MM.1S (cell line): ENCODE measurements around the gene GCSAM.

Experiments used
- DNase-seq: peaks from one replicate; pipeline ENCODE4 v3.0.0-alpha.2; 2015
- H2AFZ ChIP-seq: fragments of 300-600 bp; sonication (generic); 2 replicates; pipeline ENCODE4 v1.6.0; 2016; ENCODE audit warnings: antibody characterized with exemption, low read length
- H3F3A ChIP-seq: fragments of 300-600 bp; sonication (generic); 2 replicates; pipeline ENCODE4 v1.6.1; 2016; ENCODE audit warnings: mild to moderate bottlenecking, antibody characterized with exemption, low read length, moderate library complexity, mixed read lengths; ENCODE audit not compliant: insufficient read depth
- H3K27ac ChIP-seq: fragments of 300-600 bp; sonication (generic); 2 replicates; pipeline ENCODE4 v1.5.1; 2016; ENCODE audit warnings: mild to moderate bottlenecking, low read length
- H3K27me3 ChIP-seq: fragments of 300-600 bp; sonication (generic); replicated peaks from 2 replicates; pipeline ENCODE4 v1.6.0; 2016; ENCODE audit warnings: low read length; ENCODE audit not compliant: insufficient read depth
- H3K36me3 ChIP-seq: fragments of 300-600 bp; sonication (generic); replicated peaks from 2 replicates; pipeline ENCODE4 v1.6.1; 2016; ENCODE audit warnings: mild to moderate bottlenecking, low read length, mixed read lengths; ENCODE audit not compliant: insufficient read depth
- H3K4me1 ChIP-seq: fragments of 300-600 bp; sonication (generic); 2 replicates; pipeline ENCODE4 v1.6.1; 2016; ENCODE audit warnings: low read length, mixed read lengths
- H3K4me2 ChIP-seq: fragments of 300-600 bp; sonication (generic); 2 replicates; pipeline ENCODE4 v1.6.0; 2016; ENCODE audit warnings: low read depth, low read length
- H3K4me3 ChIP-seq: fragments of 300-600 bp; sonication (generic); 2 replicates; pipeline ENCODE4 v1.5.1; 2016; ENCODE audit warnings: low read length, mixed read lengths
- H3K79me2 ChIP-seq: fragments of 300-600 bp; sonication (generic); 2 replicates; pipeline ENCODE4 v1.6.1; 2016; ENCODE audit warnings: mixed run types, low read length, mixed read lengths
- H3K9ac ChIP-seq: fragments of 300-600 bp; sonication (generic); 2 replicates; pipeline ENCODE4 v1.6.1; 2016; ENCODE audit warnings: low read length, mixed read lengths
- H3K9me2 ChIP-seq: fragments of 300-600 bp; sonication (generic); replicated peaks from 2 replicates; pipeline ENCODE4 v1.6.1; 2016; ENCODE audit warnings: mild to moderate bottlenecking, low read length, mixed read lengths; ENCODE audit not compliant: insufficient read depth
- H3K9me3 ChIP-seq: fragments of 300-600 bp; sonication (generic); replicated peaks from 2 replicates; pipeline ENCODE4 v1.6.1; 2016; ENCODE audit warnings: mild to moderate bottlenecking, low read length, mixed read lengths; ENCODE audit not compliant: insufficient read depth
- H4K20me1 ChIP-seq: fragments of 300-600 bp; sonication (generic); 2 replicates; pipeline ENCODE4 v1.6.1; 2016; ENCODE audit warnings: mild to moderate bottlenecking, low read length, moderate library complexity, mixed read lengths; ENCODE audit not compliant: insufficient read depth
- EZH2 ChIP-seq: fragments of 300-600 bp; sonication (generic); optimal IDR thresholded peaks from 2 replicates; pipeline ENCODE3; 2017; ENCODE audit warnings: low read depth, mild to moderate bottlenecking, antibody characterized with exemption, low read length, mixed read lengths
- EZH2phosphoT487 ChIP-seq: fragments of 300-600 bp; sonication (generic); IDR thresholded peaks from 2 replicates; pipeline ENCODE4 v1.6.1; 2018; ENCODE audit warnings: antibody characterized with exemption, low read length
- TF ChIP-seq, protein P1 (sequence below): fragments of 300-600 bp; sonication (generic); IDR thresholded peaks from 2 replicates; pipeline ENCODE4 v1.5.1; 2016; ENCODE audit warnings: antibody characterized with exemption, low read length, mixed read lengths

GCSAM gene

DNA sequence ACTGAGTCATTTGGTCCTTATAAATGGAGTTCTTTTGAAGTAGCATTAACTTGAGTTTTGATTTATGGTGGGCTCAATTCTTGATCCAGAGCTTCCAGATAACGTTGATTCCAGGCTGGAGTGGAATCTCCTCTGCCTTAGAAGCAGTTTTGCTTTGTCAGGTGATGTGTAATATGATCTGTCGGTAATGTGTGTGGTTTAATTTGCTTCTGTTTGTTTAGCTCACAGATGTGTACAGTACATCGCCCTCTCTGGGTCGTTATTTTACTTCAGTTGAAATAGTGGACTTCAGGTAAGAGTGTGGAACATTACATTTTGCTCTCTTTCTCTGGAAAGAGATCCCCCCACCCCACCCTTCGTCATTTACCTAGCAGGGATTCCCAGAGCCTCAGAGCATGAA, 23.7 kb downstream of the GCSAM start:
- Histone ChIP-seq H3K9me3 (no peaks in the 10 kb centered on the region), H3K4me2 (0 out of 2 replicates have a peak overlapping the region, but pooled peaks have one; percentile 23), H3K9me2 (no peaks in the 10 kb centered on the region), H3K4me1 (peaks cover 26% of the 10 kb centered on the region), H3K79me2 (peaks cover 5% of the 10 kb centered on the region; the same call in 1 of the 2 replicates), H3K4me3 (no peak overlapping the region), H3F3A (no peaks in the 10 kb centered on the region), H3K27me3 (no peaks in the 10 kb centered on the region), H3K36me3 (no peaks in the 10 kb centered on the region), H4K20me1 (no peaks in the 10 kb centered on the region), H3K27ac (peak overlapping the region; percentile 24; the same call in 1 of the 2 replicates), H2AFZ (no peak overlapping the region), H3K9ac (no peak overlapping the region)
- DNase-seq: no peak
- TF ChIP-seq EZH2 (no peak), EZH2phosphoT487 (no peak)
- TF ChIP-seq, protein P1, sequence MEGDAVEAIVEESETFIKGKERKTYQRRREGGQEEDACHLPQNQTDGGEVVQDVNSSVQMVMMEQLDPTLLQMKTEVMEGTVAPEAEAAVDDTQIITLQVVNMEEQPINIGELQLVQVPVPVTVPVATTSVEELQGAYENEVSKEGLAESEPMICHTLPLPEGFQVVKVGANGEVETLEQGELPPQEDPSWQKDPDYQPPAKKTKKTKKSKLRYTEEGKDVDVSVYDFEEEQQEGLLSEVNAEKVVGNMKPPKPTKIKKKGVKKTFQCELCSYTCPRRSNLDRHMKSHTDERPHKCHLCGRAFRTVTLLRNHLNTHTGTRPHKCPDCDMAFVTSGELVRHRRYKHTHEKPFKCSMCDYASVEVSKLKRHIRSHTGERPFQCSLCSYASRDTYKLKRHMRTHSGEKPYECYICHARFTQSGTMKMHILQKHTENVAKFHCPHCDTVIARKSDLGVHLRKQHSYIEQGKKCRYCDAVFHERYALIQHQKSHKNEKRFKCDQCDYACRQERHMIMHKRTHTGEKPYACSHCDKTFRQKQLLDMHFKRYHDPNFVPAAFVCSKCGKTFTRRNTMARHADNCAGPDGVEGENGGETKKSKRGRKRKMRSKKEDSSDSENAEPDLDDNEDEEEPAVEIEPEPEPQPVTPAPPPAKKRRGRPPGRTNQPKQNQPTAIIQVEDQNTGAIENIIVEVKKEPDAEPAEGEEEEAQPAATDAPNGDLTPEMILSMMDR: no peak

DNA sequence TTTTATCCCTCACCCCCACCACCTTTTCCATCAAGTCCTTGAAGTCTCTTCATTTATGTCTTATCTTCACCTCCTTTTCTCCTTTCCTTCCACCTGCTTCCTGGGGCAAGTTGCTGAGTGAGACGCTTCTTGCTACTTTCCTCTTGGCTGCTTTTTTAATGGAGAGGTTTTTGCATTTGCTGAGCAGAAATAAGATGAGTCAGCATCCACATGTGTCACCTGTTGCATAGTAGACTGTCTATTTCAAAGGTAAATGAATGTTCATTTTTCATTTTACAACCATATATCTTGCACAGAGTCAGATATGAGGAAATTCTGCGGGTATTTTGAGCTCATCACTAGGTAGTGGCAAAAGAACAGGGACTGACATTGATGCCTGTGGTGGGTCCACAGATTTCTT, 28.3 kb downstream of the GCSAM start:
- Histone ChIP-seq H3K4me2 (no peak overlapping the region), H3K4me1 (peaks cover 11% of the 10 kb centered on the region), H3K9ac (no peak overlapping the region), H3K27ac (no peak overlapping the region), H3K27me3 (no peaks in the 10 kb centered on the region), H4K20me1 (no peaks in the 10 kb centered on the region), H3K9me2 (no peaks in the 10 kb centered on the region), H3F3A (no peaks in the 10 kb centered on the region), H3K4me3 (no peak overlapping the region), H2AFZ (no peak overlapping the region), H3K9me3 (no peaks in the 10 kb centered on the region), H3K36me3 (0 out of 2 replicates have a peak, but pooled peaks cover 3% of the 10 kb centered on the region), H3K79me2 (peaks cover 23% of the 10 kb centered on the region)
- no peak for DNase-seq
- TF ChIP-seq, protein P1: no peak
- TF ChIP-seq EZH2phosphoT487 (no peak), EZH2 (no peak)

DNA sequence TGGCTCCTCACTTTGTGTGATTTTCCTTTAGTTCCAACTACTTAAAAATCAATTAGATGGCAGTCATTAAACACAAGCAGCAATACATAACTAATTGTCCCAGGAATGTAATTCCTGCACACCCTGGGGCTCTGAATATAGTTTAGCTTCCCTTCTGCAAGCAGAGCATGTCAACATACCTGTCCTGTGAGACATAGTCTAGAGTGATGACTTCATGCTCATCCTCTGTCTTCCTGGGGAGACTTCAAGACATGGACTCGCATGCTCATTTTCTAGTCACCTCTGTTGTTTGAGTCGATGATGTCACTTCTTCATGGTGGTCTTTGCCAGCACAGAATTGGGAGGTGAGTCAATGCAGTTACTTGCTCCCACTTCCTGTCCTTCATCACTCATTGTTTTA, 31.1 kb downstream of the GCSAM start:
- DNase-seq: no peak
- Histone ChIP-seq H3K4me1 (peaks cover 12% of the 10 kb centered on the region), H3K79me2 (peaks cover 36% of the 10 kb centered on the region), H3K27ac (no peak overlapping the region), H3K9me2 (no peaks in the 10 kb centered on the region), H2AFZ (no peak overlapping the region), H3K36me3 (0 out of 2 replicates have a peak, but pooled peaks cover 3% of the 10 kb centered on the region), H3K27me3 (no peaks in the 10 kb centered on the region), H3K9me3 (no peaks in the 10 kb centered on the region), H3K4me2 (no peak overlapping the region), H3F3A (no peaks in the 10 kb centered on the region; the same call in 1 of the 2 replicates), H4K20me1 (no peaks in the 10 kb centered on the region), H3K9ac (no peak overlapping the region), H3K4me3 (no peak overlapping the region)
- TF ChIP-seq, protein P1: no peak
- TF ChIP-seq EZH2 (no peak), EZH2phosphoT487 (no peak)
